GM19240 (cell line): ENCODE measurements around the gene CLASP2.

Source experiments
- DNase-seq: peaks from one replicate; pipeline ENCODE4 v3.0.0; 2011; ENCODE audit warnings: low spot score; ENCODE audit not compliant: insufficient read length

Gene CLASP2

GRCh38 chr3:33636125-33636850, 81.8 kb downstream of the CLASP2 start:
- DNase-seq, result no peak

DNA sequence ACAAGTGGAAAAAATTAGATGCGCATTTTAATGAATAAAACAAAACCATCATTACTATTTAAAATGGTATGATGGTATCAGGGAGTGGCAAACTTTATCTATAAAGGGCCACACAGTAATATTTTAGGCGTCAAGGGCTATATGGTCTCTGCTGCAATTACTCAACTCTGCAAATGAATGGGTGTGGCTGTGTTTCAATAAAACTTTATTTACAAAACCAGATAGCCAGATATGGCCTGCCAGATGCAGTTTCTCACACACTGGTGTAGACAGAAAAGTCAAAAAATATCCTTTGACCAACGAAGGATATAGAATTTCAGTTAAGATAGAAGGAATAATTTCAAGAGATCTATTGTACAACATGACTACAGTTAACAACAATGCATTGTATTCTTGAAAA, 83.8 kb downstream of the CLASP2 start:
- DNase-seq, result no peak

GRCh38 chr3:33629219-33629618, 88.8 kb downstream of the CLASP2 start:
- DNase-seq, result no peak

- DNase-seq, result no peak
Observed at GRCh38 chr3:33624756-33625155, 93.3 kb downstream of the CLASP2 start.

DNA sequence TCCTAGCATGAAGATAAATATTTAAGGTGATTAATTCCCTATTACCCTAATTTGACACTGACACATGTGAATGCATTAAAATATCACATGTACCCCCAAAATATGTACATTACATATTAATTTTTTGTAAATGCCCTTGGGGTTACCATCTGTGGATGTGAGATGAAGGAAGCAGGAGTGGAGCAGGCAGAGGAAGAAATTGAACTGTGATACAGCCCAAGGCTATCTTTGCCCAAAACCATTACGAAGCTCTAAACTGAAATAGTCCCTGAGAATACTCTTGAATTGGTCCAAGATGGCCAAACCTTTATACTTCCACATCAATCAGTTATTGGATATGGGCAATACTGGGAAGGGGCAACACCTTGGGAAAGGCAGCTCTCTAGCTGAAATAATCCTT, 105.0 kb downstream of the CLASP2 start:
- DNase-seq, result no peak

DNA sequence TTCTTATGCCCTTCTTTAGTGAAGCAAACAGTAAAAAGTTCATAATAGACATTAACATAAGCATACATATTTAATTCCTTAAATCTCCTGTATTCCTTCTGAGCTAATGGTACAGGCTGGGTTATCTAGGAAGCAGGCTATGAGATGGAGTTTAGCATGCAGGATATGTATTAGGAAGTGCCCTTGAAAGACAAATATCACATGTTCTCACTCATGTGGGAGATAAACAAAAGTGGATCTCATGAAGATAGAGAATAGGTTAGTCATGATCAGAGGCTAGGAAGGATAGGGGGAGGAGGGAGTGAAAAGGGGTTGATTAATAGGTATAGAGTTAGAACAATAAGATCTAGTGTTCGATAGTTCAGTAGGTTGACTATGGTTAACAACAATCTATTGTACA, 105.4 kb downstream of the CLASP2 start:
- no peak for DNase-seq

- DNase-seq, result no peak
Observed at GRCh38 chr3:33602829-33603228, 115.2 kb downstream of the CLASP2 start.

DNA sequence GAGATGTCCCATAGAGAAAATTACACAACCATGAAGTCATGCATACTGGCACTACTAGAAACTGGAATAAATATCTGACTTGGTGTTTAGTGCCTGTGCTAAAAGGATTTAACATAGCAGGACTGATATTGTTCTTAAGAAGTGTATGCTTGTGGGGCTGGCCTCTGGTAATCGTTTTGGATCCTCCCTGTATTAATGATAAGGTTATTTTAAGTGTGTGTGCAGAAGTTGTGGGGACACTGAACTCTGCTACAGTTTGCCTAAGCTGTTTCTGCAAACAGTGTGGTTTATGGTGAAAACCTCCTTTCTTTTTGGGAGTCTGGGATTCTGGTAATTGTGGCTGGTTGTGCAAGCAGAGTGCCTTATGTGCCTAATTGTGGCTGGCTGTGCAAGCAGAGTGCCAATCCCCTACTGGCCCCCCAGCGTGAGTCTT, 120.8 kb downstream of the CLASP2 start:
- DNase-seq, result no peak

GRCh38 chr3:33592999-33593398, 125.1 kb downstream of the CLASP2 start:
- DNase-seq, result no peak

- no peak for DNase-seq
Observed at GRCh38 chr3:33590541-33590940, 127.5 kb downstream of the CLASP2 start.

- DNase-seq, result no peak
Observed at GRCh38 chr3:33586402-33586801, 131.7 kb downstream of the CLASP2 start.

DNA sequence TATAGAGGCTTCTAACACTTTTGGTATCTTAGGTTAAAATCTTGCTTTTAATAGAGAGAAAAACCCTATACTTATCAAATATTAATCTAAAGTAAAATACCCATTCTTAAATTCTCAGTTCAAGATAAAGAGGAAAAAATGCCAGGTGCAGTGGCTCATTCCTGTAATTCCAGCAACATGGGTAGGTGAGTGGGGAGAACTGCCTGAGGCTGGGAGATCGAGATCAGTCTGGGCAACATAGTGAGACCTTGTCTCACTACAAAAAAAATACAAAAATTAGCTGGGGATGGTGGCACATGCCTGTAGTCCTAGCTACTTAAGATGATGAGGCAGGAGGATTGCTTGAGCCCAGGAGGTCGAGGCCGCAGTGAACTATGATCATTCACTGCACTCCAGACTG, 135.8 kb downstream of the CLASP2 start:
- DNase-seq, result no peak

GRCh38 chr3:33581666-33582065, 136.4 kb downstream of the CLASP2 start:
- DNase-seq, result no peak

DNA sequence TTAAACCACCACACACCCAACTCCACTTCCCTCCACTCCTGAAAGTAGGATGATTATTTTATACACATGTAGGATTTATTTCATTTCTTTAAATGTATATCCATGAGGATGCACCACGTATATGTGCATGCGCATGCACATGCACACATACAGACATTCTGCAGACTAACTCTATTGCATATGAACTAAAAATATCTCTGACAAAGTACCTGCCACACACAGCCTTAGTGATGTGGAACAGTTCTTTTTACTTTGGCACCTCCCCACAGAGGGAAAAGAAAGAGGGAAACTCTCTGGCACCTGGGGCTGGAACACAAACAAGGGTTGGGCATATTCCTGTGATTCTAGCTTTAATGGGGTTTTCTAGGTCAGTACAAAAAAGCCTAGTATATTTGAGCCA, 138.2 kb downstream of the CLASP2 start:
- no peak for DNase-seq

GRCh38 chr3:33579178-33579510, 138.9 kb downstream of the CLASP2 start:
- DNase-seq, result no peak

DNA sequence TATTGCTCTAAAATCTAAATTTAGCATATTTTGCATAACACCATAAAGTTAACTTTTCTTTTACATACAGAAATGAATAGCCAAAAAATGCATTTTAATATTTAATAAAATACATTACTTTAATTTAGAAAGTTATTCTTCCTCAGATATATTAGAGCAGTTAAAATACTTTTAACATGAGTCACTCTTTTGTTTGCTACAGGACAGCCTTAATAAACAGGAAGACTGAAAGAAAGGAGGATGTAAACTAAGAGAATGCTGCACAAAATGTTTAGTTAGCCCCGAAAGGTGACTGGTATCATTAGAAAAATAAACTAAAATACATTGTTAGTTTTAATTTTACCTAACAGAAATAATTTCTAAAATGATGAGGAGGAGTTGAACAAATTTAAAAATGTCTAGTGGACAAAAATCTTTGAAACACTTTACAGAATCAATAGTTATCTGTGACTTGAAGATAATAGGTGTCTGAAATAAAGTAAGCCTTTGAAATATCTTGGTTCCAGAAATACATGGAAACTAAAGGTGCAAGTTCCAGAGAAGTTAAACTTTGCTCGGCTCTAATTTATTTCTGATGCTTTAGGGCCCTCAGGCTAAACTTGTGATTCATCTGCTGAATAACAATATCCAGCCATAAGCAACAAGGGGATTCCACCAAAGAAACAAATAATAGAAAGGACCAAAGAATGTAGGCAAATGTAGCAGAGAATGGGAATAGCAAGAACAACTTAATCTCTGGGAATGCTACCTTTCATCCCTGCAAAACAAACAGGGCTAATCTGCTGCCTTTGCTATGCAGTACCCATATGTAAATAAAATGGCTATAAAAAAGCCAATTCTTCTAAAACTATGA, 139.5 kb downstream of the CLASP2 start:
- DNase-seq, result no peak

GRCh38 chr3:33577588-33577987, 140.5 kb downstream of the CLASP2 start:
- DNase-seq, result no peak

GRCh38 chr3:33577173-33577572, 140.9 kb downstream of the CLASP2 start:
- DNase-seq, result no peak

- DNase-seq, result no peak
Observed at GRCh38 chr3:33575311-33575710, 142.7 kb downstream of the CLASP2 start.

DNA sequence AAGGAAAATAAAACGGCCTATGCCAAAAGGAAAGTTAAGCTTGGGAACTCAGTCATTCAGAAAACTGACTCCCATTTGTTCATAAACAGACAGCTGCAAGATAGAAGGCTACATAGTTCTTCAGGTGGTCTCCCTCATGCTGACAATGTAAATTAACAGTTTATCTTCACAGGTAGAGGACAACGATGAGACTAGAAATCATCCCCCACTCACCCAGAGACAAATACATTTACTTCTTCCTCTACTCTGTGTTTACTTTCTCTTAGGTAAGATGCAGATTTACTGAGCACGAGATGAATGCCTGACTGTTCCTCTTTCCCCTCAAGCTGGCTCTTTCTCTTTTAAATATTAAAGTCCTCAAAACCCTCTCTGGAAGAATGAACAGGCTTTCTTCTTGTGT, 160.2 kb downstream of the CLASP2 start:
- no peak for DNase-seq

DNA sequence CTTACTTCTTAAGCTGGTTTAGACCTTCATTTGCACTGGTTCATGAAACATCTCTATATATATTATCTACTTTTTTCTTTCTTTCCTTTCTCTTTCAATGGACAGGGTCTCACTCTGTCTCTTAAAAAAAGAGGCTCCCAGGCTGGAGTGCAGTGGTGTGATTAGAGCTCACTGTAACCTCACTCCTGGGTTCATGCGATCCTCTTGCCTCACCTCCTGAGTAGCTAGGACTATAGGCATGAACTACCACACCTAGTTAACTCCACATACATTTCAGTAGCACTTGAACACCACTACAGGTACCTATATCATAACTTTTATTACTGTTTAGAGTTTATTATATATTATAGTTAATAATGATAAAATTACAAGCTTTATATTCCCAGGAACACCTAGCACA, 160.8 kb downstream of the CLASP2 start:
- no peak for DNase-seq

DNA sequence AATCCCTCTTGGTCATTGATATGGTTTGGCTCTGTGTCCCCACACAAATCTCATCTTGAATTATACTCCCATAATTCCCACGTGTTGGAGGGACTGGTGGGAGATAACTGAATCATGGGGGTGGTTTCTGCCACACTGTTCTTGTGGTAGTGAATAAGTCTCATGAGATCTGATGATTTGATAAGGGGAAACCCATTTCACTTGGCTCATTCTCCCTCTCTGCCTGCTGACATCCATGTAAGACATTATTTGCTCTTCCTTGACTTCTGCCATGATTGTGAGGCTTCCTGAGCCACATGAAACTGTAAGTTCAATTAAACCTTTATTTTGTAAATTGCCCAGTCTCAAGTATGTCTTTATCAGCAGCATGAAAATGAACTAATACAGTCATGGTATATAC, 171.0 kb downstream of the CLASP2 start:
- DNase-seq, result no peak

DNA sequence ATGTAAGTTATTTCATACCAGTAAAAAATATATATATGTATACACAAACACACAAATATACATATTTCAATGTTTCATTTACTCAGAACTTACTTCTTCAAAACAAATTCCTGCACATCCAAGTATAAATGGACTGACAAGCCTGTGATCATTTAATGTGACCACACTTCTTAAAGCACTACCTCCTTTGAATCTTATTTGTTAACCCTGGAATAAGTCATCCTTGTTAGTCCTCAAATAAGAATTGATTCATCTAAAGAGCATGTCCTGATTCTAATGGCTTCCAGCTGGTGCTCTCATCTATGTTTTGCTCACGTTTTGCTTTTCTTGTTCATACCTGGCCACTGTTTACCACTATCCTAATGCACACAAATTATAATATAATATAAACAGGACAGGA, 173.9 kb downstream of the CLASP2 start:
- no peak for DNase-seq
